Neural cell (in vitro differentiated cells): ENCODE data around the gene ZNF546.

Source experiments
- EP300 ChIP-seq: fragments of 450-650 bp; conservative IDR thresholded peaks from 2 replicates; pipeline ENCODE4 v1.6.1; 2014; ENCODE audit warnings: antibody characterized with exemption, mild to moderate bottlenecking, moderate library complexity; ENCODE audit not compliant: poor library complexity, severe bottlenecking
- EZH2 ChIP-seq: fragments of 200-600, 300-800 bp; shearing (Covaris generic), sonication (generic); IDR thresholded peaks from 2 replicates; pipeline ENCODE4 v1.6.1; 2014; ENCODE audit warnings: antibody characterized with exemption, low read length, borderline replicate concordance, mild to moderate bottlenecking; ENCODE audit not compliant: insufficient read depth, poor library complexity, severe bottlenecking
- POLR2AphosphoS5 ChIP-seq: IDR thresholded peaks from 2 replicates; pipeline ENCODE4 v1.6.1; 2012
- RAD21 ChIP-seq: fragments of 450-650 bp; conservative IDR thresholded peaks from 2 replicates; pipeline ENCODE4 v1.6.1; 2014; ENCODE audit warnings: antibody characterized with exemption, mild to moderate bottlenecking, moderate library complexity
- SMC3 ChIP-seq: fragments of 450-650 bp; conservative IDR thresholded peaks from 2 replicates; pipeline ENCODE4 v1.6.1; 2014; ENCODE audit warnings: antibody characterized with exemption, mild to moderate bottlenecking, moderate library complexity; ENCODE audit not compliant: poor library complexity
- TAF1 ChIP-seq: IDR thresholded peaks from 2 replicates; pipeline ENCODE4 v1.6.1; 2012; ENCODE audit warnings: low read depth
- TF ChIP-seq, protein P1 (sequence below): fragments of 450-650 bp; IDR thresholded peaks from 2 replicates; pipeline ENCODE4 v1.5.1; 2014; ENCODE audit warnings: antibody characterized with exemption, mild to moderate bottlenecking, moderate library complexity; ENCODE audit not compliant: poor library complexity, severe bottlenecking
- TF ChIP-seq, protein P2 (sequence below): IDR thresholded peaks from 2 replicates; pipeline ENCODE4 v1.6.1; 2012; ENCODE audit warnings: borderline replicate concordance

DNA sequence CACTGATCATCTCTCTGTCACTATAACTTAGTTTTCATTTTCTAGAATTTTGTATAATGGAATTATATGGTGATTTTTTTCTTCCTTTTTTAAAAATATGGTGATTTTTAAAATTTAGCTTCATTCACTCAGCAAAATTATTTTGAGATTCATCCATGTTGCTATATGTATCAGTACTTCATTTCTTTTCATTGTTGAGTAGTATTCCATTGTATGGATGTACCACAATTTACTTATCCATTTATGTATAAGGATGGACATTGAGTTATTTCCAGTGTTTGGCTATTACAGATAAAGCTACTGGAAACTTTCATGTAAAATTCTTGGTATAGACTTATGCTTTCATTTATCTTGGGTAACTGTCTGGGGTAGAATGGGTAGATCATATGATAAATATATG, 12.8 kb downstream of the ZNF546 start:
- TF ChIP-seq, protein P1, sequence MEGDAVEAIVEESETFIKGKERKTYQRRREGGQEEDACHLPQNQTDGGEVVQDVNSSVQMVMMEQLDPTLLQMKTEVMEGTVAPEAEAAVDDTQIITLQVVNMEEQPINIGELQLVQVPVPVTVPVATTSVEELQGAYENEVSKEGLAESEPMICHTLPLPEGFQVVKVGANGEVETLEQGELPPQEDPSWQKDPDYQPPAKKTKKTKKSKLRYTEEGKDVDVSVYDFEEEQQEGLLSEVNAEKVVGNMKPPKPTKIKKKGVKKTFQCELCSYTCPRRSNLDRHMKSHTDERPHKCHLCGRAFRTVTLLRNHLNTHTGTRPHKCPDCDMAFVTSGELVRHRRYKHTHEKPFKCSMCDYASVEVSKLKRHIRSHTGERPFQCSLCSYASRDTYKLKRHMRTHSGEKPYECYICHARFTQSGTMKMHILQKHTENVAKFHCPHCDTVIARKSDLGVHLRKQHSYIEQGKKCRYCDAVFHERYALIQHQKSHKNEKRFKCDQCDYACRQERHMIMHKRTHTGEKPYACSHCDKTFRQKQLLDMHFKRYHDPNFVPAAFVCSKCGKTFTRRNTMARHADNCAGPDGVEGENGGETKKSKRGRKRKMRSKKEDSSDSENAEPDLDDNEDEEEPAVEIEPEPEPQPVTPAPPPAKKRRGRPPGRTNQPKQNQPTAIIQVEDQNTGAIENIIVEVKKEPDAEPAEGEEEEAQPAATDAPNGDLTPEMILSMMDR, result no peak
- TF ChIP-seq SMC3 (no peak), EP300 (no peak), POLR2AphosphoS5 (no peak), EZH2 (no peak), TAF1 (no peak), RAD21 (no peak)
- TF ChIP-seq, protein P2, sequence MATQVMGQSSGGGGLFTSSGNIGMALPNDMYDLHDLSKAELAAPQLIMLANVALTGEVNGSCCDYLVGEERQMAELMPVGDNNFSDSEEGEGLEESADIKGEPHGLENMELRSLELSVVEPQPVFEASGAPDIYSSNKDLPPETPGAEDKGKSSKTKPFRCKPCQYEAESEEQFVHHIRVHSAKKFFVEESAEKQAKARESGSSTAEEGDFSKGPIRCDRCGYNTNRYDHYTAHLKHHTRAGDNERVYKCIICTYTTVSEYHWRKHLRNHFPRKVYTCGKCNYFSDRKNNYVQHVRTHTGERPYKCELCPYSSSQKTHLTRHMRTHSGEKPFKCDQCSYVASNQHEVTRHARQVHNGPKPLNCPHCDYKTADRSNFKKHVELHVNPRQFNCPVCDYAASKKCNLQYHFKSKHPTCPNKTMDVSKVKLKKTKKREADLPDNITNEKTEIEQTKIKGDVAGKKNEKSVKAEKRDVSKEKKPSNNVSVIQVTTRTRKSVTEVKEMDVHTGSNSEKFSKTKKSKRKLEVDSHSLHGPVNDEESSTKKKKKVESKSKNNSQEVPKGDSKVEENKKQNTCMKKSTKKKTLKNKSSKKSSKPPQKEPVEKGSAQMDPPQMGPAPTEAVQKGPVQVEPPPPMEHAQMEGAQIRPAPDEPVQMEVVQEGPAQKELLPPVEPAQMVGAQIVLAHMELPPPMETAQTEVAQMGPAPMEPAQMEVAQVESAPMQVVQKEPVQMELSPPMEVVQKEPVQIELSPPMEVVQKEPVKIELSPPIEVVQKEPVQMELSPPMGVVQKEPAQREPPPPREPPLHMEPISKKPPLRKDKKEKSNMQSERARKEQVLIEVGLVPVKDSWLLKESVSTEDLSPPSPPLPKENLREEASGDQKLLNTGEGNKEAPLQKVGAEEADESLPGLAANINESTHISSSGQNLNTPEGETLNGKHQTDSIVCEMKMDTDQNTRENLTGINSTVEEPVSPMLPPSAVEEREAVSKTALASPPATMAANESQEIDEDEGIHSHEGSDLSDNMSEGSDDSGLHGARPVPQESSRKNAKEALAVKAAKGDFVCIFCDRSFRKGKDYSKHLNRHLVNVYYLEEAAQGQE, result no peak
